ENCODE results near the gene MGAT5. TPM values are rescaled to one million over a fixed set of nuclear protein-coding genes. Genes with fewer than 3 reads are reported as not detected.

MGAT5 gene
- total RNA-seq, 1 donor from 2014 or later = 57.3 TPM

DNA sequence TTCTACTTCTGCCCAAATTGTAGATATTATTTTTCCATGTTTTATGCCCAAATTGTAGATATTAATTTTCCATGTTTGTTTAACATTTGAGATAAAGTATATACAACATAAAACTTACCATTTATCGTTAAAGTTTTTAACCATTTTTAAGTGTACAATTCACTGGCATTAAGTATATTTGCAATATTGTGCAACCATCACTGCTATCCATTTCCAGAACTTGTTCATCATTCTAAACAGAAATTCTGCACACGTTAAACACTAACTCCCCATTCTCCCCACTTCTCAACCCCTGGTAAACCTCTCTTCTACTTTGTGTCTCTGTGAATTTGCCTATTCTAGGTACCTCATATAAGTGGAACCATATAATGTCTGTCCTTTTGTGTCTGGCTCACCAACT is 162.1 kb downstream of the MGAT5 start:
- DNase-seq (ENCODE audit: low read depth, low spot score) = no peak

DNA sequence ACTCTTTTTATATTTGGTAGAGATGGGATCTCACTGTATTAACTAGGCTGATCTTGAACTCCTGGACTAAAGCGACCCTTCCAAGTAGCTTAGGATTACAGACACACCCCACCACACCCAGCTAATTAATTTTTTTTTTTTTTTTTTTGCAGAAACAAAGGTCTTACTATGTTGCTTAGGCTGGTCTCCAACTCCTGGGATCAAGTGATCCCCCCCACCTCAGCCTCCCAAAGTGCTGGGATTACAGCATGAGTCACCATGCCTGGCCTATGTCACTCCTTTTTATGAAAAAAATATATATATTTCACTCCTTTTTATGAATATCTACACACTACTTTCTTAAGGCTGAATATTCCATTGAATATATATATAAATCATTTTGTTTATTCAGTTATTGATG is 162.8 kb downstream of the MGAT5 start:
- no peak for DNase-seq (ENCODE audit: low read depth, low spot score)

DNA sequence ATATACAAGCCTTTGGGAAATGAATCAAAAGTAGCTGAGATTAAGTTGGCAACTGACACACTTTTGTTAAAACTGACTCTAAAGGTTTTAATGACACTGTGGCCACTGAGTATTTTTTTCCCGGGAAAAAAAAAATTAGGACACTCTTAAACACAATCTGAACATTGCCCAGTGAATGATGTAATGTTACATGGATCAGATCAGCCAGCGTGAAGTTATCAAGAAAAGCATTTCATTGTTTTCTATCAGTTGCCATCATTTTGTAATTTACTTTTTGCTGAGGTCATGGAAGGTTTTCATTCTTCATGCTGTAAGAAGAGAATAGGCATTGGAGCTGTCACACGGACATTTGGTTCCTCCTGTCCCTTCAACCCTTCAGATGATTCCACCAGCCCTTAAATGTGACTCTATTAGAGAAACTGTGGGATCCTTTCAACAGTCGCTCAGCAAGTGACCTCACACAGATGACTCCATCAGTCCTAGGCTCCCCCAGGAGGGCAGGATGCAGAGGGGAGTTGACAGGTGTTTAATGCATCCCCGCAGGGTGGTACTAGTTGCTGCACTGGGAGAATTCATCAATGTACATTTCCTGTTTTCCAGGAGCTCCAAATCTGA is 164.2 kb downstream of the MGAT5 start:
- DNase-seq (ENCODE audit: low read depth, low spot score) = no peak

DNA sequence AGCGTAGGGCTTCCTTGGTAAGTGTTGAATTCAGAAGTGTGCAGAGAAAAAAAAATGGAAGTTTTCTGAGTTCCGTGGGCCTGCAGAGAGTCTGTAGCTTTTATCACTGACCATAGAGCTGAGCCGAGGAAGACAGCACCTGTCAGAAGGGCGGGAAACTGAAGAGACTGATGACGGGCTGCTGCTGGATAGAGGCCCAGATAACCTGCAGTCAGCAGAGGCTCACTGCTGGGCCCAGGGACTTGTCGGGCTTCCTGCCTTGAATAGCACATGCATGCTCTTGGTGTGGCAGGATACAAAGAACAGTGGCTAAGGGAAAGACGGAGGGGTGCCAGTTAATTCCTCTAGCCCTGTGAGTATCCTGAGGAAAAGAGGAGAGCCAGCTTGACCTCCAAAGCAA is 166.4 kb downstream of the MGAT5 start:
- no peak for DNase-seq (ENCODE audit: low read depth, low spot score)

DNA sequence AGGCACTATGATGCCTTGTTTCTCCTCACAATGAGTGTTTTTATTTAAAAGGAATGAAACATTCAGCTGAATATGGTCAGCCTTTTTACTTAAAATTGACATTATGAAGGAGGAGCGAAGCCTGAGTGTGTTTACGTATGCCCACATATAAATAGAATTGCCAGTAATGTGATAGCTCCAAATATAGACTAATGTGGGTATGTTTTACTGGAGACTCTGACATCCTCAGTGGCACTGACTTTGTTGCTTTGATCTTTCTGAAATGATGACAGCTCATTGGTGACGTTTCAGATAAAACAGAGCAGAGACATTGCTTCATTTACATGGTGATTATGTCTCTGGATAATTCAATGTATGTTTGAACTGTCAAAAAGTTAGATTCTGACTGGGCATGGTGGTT is 167.0 kb downstream of the MGAT5 start:
- DNase-seq (ENCODE audit: low read depth, low spot score) = no peak

DNA sequence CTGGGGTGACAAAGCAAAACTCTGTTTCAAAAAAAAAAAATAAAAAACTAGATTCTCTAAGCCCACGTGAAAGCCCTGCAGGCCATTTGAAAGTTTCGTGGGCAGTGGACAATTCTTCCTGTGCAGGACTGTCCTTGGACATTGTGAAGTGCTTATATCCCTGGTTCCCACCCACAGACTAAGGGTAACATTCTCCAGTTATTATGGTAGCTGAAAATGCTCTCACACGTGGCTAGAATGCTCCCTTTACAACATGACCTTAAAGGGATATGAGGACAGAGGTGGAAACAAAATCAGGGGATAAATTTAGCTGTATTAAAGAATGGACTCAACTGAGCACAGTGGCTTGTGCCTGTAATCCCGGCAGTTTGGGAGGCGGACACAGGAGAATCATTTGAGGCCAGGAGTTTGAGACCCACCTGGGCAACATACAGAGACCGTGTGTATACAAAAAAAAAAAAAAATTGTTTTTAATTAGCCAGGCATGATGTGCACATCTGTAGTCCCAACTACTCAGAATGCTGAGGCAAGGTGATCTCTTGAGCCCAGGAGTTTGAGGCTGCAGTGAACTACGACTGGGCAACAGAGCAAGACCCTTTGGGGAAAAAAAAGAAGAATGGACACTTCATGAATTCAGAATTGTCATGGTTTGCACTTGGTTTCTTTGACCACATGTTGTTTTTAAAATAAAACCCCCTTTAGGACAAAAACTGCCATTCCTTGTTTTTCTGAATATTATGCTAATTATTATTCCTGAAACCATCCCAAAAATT is 167.9 kb downstream of the MGAT5 start:
- DNase-seq (ENCODE audit: low read depth, low spot score) = no peak

DNA sequence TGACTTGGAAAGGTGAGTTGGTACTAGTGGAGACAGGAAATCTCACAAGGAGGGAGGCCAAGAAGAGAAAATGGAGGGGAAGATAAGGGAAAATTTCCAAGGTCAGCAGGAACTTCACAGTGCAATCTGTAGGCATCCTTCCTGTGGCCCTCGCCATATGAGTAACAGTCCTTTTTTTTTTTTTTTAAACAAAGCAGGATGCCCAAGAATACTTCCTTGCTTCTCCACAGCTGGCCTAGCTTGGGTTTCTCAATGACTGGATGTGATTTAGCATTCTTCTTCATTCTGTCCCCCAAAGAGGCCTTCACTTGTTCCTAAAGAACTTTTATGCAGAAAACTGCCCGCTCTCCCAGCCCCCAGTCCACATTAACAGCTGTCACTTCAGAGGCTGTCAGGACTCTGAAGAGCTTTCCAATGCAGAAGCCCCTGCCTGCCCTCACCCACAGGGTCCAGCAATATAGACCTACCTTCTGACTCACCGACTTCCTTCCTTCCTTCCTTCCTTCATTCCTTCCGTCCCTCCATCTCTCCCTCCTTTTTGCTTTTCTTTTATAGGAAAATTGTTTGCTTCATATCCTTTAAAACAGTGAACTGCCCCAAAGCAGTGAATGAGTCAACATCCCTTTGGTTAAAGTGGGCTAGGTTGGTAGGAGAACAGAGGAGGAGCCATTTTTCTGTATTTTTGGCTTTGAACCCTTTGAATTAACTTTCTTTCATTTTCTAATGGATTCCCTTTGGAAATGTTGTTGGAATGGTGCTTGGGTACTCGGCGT is 172.0 kb downstream of the MGAT5 start:
- no peak for DNase-seq (ENCODE audit: low read depth, low spot score)

DNA sequence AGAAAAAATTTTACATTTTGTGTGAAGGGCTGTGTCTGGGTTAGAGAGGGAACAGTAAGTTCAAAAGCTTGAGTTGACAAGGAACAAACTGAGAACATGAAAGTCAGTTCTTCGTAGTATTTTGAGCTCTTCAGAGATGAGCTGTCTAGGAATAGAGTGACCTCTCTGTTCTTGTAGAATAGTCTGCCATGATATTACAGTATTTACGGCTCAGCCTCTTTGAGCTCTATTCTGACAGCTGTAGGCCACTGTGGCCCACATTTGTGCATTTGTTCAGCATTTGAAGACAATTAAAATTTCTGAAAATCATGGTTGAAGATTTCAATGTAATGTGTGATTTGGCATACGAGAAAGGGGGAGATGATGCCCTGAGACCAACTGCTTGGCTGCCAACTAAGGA is 172.8 kb downstream of the MGAT5 start:
- DNase-seq (ENCODE audit: low read depth, low spot score) = no peak

DNA sequence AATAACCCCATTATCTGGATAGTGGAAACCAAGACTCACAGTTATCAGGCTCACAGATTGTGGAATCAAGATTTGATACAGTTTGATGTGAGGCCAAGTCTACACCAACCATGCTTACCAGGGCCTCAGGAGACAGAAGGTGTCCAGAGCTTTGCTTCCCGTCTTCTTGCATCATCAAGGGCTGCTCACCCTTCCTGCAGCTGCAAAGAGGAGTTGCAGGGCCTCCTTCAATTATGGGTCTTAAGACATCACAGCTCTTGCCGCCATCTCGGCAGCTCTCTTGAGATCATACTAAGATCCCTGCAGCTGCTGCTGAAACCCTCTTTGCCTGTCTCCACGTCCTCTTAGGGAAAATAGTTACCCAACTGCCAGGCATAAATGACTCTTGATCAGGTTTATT is 176.0 kb downstream of the MGAT5 start:
- no peak for DNase-seq (ENCODE audit: low read depth, low spot score)

DNA sequence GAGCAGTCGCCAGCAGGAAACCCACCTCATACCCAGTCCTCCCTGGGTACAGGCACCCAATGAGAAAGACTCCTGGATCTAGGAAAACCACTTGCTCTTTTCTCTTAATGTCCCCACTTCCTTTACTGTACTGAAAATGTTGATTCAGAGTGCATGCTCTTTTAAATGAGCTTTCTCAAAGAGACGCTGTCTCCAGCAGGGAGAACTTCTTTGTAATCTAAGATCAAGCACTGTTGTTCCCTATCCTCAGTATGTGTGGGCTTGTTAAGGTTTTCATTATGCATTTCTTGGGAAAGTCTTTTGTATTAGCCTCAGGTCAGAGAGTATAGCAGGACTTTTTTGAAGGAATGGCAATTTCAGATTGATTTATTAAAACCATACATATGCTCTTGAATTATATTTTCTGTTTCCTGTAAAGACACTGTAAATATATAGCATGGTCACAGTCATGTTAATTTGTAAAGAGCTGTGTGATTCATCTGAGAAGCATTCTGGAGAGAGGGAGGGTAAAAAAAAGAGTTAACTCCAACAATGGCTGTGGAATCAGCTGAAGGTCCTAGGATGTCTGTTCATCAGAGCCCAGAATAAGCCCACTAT is 178.1 kb downstream of the MGAT5 start:
- DNase-seq (ENCODE audit: low read depth, low spot score) = no peak

DNA sequence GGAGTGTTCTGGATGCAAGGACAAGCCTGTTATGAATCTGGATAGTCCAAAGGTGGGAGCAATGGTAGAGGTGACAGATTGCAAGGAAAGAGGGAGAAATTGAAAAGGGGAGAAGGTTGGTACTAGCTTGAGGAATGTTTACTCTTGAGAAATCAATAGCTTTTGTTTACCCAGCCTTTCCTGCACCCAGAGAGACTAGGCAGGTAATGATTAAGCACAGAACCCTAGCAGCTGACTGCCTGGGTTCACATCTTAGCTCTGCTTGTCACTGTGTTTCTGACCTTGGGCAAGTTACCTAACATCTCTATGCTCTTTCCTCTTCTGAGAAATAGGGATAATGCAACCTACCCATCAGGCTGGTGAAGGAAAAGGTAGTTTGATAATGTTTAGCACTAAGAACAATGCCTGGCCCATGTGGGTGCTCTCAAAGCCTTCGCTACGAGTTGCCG is 178.6 kb downstream of the MGAT5 start:
- no peak for DNase-seq (ENCODE audit: low read depth, low spot score)

DNA sequence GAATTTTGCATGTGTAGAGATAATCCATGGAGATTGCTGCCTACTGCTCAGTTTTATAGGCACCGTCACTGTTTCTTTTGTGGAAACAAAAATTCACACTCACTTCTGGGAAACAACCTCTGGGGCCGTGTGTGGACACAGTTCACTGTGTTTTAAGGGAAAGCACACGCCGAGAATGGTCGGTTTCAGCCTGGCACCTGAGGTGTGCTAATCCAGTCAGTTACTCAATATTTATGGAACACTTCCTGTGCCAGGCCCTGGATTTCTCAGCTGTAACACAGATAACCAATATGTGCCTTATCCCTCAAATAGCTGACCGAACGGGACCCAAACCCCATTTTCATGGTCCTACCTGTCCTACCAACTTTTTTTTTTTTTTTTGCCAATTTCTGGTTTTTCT is 179.6 kb downstream of the MGAT5 start:
- no peak for DNase-seq (ENCODE audit: low read depth, low spot score)

DNA sequence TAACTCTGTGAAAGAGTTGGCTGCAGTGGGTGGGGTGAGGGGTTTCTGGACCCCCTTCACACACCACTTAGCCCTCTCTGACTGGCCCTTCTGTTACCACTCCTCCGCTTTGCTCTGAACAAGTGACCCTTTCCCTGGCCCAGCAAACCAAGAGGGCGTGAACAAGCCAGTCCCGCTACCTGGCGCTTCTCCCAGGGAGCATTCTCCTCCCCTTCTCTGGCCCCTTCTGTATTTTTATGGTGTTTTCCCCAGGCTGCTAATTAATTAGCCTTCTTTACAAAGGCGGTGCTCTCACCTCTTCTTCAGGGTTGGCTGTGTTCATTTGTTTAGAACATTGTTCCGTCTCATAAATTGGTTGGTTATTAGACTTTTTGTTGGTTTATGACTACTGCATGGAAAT is 180.1 kb downstream of the MGAT5 start:
- no peak for DNase-seq (ENCODE audit: low read depth, low spot score)

DNA sequence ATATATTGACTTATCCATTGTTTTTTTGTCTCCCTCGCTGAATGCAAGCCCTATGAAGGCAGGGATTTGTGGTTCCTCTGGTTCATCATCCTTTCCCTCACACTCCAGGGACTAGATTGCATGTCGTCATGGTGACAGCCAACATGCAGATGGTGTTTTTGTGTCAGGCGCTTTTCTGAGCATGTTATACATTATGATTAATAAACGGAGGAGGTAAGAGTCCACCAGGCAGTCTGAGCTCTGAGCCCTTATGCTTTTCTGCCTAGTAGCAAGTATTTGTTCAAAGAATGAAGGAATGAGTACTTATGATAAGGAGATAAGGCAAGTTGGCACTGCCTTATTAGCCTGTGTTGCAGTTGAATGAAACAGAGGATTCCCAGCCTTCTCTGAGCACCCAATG is 181.6 kb downstream of the MGAT5 start:
- no peak for DNase-seq (ENCODE audit: low read depth, low spot score)

DNA sequence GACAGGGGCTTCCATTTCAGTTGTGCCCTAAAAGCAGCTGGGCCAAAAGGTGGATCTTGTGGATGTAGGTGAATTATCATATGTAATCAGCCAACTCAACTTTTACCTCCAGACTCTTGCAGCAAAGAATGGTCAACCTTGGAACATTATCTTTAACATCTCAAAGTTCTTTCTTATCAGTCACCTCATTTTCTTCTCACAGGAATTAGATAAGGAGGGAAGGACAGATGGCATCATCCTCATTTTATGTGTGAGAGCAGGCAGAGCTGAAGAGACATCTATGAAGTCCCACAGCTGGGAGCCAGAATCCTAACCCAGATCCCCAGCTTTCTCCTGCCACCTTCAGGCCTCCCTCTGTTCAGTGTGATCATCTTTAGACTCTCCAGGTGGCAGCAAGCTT is 182.1 kb downstream of the MGAT5 start:
- DNase-seq (ENCODE audit: low read depth, low spot score) = no peak

DNA sequence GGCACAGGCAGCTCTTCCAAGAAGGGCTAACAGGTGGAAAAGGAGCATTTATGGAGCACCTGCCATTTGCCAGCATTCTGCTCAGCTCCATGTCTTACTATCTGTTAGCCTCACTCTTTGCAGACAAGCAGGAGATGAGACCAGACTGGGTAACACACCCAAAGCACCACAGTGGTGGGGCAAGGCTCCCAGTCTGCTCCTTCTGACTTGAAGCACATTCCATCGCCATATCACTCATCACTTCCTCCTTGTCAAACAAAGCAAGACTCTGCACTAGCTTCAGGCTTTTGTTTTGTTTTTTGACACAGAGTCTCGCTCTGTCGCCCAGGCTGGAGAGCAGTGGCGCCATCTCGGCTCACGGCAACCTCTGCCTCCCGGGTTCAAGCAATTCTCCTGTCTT is 182.8 kb downstream of the MGAT5 start:
- DNase-seq (ENCODE audit: low read depth, low spot score) = no peak

DNA sequence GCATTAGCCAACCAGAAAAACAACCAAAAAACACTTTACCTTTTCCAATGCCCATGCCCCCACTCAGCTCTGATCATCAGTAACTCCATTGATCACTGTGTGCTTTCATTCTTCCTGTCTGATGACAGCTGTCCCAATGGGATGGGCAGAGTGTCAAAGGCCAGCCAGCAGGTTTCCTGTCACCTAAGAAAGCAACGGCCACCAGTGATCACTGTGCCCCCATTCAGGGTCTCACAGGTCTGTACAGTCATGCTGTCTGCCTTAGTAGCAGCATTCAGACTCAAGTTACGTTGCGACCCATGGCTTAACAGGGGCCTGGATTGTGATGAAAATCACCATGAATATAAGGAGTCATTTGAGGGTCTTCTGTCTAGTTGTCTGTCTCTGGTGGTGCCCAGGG is 184.5 kb downstream of the MGAT5 start:
- DNase-seq (ENCODE audit: low read depth, low spot score) = no peak

DNA sequence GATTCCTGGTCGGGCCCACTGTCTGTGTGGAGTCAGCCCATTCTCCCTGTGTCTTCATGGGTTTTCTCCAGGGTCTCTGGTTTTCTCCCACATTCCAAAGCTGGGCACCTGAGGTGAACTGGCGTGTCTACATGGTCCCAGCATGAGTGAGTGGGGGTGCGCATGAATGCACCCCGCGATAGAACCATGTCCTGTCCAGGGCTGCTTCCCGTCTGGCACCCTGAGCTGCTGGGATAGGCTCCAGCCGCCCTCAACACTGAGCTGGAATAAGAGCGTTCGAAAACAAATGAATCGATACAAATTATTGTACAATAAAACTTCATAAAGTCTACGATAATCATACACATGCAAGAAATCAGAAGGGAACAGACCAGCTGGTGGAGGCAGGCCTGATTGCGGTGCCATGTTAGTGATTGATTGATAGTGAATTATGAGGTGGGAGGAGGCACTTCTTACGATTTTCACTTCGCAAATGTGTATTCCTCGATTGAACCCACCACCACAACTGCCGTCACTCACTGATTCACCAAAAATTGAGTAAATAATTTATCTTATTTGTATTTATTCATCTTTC is 186.6 kb downstream of the MGAT5 start:
- no peak for DNase-seq (ENCODE audit: low read depth, low spot score)

DNA sequence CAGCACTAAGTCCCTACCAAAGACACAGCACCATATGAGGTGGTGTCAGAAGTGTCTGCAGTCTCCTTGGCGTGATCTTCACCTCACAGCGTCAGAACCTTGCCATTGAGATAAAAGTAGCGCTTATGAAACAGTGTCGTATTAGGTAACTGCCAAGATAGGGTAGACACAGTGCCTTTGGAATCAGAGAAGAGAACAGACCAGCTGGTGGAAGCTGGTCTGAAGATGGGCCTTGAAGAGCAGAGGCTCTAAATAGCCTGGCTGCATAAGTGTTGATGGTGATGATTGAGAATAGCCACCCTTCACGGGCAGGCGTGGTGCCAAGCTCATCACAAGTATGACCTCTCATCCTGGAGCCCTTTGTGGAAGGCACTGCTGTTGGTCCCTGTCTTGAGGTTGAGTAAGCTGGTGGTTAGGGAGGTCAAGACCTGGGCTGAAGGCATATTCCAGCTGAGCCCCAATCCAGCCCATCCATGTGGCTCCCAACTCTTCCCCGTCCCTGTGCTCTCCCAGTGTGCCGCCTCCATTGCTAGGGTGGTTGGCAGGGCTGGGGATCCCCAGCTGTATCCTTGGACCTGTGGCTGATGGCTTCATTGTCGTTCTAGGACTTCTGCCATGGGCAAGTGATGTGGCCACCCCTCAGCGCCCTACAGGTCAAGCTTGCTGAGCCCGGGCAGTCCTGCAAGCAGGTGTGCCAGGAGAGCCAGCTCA is 187.4 kb downstream of the MGAT5 start:
- DNase-seq (ENCODE audit: low read depth, low spot score) = no peak

DNA sequence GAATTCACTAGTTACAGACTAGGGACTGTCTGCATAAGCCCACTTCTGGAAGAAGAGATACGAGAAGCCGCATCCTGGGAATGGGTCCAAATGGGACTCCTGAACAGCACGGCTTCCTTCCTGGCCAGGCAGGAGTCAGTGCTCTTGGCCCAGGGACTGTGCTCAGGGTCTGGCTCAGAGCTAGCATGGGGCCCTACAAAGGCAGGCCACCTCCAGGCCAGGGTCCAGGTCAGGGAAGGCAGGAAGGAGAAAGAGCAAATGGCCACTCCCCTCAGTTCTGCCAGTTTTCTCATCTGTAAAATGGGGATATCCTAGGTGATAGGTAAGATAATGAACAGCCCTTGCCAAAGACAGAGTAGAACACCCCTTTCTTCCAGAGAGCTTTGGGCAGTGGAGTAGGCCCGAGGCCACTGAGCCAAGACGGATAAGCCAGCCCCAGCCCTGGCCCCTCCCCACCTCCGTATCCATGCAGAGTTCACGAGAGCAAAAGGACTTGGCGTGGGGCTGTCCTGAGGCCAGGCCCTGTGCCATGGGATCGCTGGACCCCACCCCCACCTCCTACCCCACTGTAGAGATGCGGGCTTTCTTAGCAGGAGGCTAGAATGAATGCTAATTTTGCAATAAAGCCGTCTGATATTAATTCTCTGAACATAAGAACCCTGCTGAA is 190.1 kb downstream of the MGAT5 start:
- no peak for DNase-seq (ENCODE audit: low read depth, low spot score)

DNA sequence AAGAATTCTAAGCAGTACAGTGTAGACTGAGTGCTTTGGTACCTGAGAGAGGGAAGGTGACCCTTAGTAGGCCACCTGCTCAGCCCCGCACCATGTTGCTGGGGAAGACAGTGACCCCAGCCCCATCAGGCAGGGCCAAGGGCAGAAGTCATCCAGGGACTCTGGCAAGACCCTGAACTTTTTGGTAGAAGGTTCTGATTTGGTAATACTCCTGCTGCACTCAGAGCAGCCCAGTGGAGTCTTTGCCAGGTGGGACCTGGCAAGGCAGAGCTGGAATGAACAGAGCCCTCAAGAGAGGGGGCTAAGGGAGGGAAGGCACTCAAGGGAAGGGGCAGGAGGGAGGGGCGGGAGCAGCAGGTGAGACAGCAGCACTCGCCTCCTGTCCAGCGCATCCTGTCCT is 191.2 kb downstream of the MGAT5 start:
- DNase-seq (ENCODE audit: low read depth, low spot score) = no peak
